Measurements from ENCODE around the gene LILRB1. TPM values are rescaled to one million over a fixed set of nuclear protein-coding genes. Genes with fewer than 3 reads are reported as not detected.

The LILRB1 gene
- total and polyA plus RNA-seq, 9 of the 15 experiments (the other 6 are each of a cell fraction or from before 2014, with no cell fraction given), result not detected

DNA sequence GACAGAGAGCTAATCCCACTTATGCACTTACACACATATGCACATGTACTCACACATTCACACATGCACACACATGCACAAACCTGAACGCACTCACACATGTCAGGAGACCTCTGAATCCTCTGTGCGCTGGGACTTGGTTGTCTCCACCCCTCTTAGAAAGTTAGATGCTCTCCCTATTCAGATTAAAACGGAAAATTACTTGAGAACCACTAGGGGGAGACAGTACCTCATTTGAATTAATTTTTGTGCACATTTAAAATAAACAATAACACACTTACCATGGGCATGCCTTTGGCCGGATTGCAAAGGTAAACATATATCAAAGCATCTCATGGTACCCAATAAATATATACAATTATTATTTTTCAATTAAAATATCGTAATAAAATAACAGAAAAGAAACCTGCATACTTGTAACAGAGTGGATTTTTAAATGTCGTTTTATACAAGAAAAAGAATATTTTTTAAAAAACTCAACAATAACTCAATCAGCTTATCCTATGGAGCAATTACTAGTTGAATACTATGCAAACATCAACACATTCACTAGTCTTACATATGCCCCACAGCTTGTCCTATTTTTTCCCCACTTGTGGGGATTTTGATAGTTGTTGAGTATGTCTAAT, 23.0 kb downstream of the LILRB1 start:
- intact Hi-C loops (cut with micrococcal nuclease) (no loop called here), in situ Hi-C loops (cut with MboI) (loop anchor here (25.0 kb wide), 1 partner anchor 784 kb away; the partner anchor contains the start of gene SHISA7)
- H3K79me2 ChIP-seq (ENCODE audit: control insufficient read depth, insufficient read depth, low read length), result no peaks in the 10 kb centered on the region
- FAIRE-seq (peak; percentile 85), DNase-seq (ENCODE audit: extremely low read depth in 1 of 4, low spot score in 3 of 4) (peak; percentile 53 to 58 (median 55)), ATAC-seq (peak; percentile 79)
- H3K4me2 ChIP-seq (ENCODE audit: insufficient read depth, low read length), result no peak overlapping the region
- H3K9me1 ChIP-seq (ENCODE audit: control insufficient read depth, insufficient read depth, low read length), result no peaks in the 10 kb centered on the region
- ChIA-PET CTCF (ENCODE audit: low intra/inter-chr PET ratio) (interaction anchor here (0.6 to 1.3 kb wide), 3 partner anchors 21 to 23 kb away, joined by 3 to 5 read pairs (median 4); no protein-coding TSS in a partner anchor), POLR2A (interaction anchor here (0.5 to 0.6 kb wide), 2 partner anchors 264 to 406 kb away, joined by 3 read pairs; no protein-coding TSS in a partner anchor)
- H3K4me1 ChIP-seq (replicated peaks in 1 of 2; ENCODE audit: control insufficient read depth in 2 of 2, insufficient read depth in 2 of 2, low read length in 2 of 2), result peaks cover 0 to 11% of the 10 kb centered on the region in 2 experiments; a peak in 3 of 5 replicates
- no peak overlapping the region for H3K9ac ChIP-seq (ENCODE audit: insufficient read depth in 1 of 2, low read depth in 2 of 2, low read length in 2 of 2)
- no peak overlapping the region for H3K4me3 ChIP-seq
- 2% methylated on average over 6 of the region's 6 CpGs for WGBS (ENCODE audit: insufficient coverage, low coverage, missing lambda C conversion rate)
- no peak overlapping the region for H2AFZ ChIP-seq (ENCODE audit: low read depth, low read length)
- H3K27me3 ChIP-seq (ENCODE audit: control insufficient read depth in 2 of 2, insufficient read depth in 2 of 2, low read length in 2 of 2), result peaks cover 4 to 22% of the 10 kb centered on the region in 2 experiments; a peak in 4 of 5 replicates
- no peak overlapping the region for H3K27ac ChIP-seq (ENCODE audit: extremely low read depth, low read depth, low read length)
- no peaks in the 10 kb centered on the region for H3K9me3 ChIP-seq (replicated peaks; ENCODE audit: control insufficient read depth, insufficient read depth, low read depth, low read length)
- no peaks in the 10 kb centered on the region for H3K36me3 ChIP-seq (ENCODE audit: control insufficient read depth, insufficient read depth, low read length)
- BruUV-seq (replicated peaks), result no TSS peak
- no peaks in the 10 kb centered on the region for H4K20me1 ChIP-seq (replicated peaks; ENCODE audit: control insufficient read depth, insufficient read depth, low read length)
- TF ChIP-seq ZNF586 (CRISPR knock-in tag; conservative IDR thresholded peaks at IDR 0.05) (no peak), MBD2 (IDR thresholded peaks at IDR 0.05; ENCODE audit: borderline replicate concordance, low read depth) (no peak), POLR2AphosphoS5 (IDR thresholded peaks at IDR 0.05; ENCODE audit: control insufficient read depth, insufficient read depth, low read depth, low read length) (no peak), DDX20 (tag; IDR thresholded peaks at IDR 0.05; ENCODE audit: low read depth) (no peak), CBX8 (IDR thresholded peaks at IDR 0.05; ENCODE audit: borderline replicate concordance, extremely low read depth, low read depth, low read length, poor library complexity, severe bottlenecking) (no peak)
- TF ChIP-seq, protein P1, sequence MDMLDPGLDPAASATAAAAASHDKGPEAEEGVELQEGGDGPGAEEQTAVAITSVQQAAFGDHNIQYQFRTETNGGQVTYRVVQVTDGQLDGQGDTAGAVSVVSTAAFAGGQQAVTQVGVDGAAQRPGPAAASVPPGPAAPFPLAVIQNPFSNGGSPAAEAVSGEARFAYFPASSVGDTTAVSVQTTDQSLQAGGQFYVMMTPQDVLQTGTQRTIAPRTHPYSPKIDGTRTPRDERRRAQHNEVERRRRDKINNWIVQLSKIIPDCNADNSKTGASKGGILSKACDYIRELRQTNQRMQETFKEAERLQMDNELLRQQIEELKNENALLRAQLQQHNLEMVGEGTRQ (CRISPR knock-in tag; IDR thresholded peaks at IDR 0.05), result no peak
- TF ChIP-seq, protein P2, sequence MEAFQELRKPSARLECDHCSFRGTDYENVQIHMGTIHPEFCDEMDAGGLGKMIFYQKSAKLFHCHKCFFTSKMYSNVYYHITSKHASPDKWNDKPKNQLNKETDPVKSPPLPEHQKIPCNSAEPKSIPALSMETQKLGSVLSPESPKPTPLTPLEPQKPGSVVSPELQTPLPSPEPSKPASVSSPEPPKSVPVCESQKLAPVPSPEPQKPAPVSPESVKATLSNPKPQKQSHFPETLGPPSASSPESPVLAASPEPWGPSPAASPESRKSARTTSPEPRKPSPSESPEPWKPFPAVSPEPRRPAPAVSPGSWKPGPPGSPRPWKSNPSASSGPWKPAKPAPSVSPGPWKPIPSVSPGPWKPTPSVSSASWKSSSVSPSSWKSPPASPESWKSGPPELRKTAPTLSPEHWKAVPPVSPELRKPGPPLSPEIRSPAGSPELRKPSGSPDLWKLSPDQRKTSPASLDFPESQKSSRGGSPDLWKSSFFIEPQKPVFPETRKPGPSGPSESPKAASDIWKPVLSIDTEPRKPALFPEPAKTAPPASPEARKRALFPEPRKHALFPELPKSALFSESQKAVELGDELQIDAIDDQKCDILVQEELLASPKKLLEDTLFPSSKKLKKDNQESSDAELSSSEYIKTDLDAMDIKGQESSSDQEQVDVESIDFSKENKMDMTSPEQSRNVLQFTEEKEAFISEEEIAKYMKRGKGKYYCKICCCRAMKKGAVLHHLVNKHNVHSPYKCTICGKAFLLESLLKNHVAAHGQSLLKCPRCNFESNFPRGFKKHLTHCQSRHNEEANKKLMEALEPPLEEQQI (IDR thresholded peaks at IDR 0.05), result no peak
- TF ChIP-seq, protein P3, sequence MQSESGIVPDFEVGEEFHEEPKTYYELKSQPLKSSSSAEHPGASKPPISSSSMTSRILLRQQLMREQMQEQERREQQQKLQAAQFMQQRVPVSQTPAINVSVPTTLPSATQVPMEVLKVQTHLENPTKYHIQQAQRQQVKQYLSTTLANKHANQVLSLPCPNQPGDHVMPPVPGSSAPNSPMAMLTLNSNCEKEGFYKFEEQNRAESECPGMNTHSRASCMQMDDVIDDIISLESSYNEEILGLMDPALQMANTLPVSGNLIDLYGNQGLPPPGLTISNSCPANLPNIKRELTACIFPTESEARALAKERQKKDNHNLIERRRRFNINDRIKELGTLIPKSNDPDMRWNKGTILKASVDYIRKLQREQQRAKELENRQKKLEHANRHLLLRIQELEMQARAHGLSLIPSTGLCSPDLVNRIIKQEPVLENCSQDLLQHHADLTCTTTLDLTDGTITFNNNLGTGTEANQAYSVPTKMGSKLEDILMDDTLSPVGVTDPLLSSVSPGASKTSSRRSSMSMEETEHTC (IDR thresholded peaks at IDR 0.05), result no peak
- TF ChIP-seq, protein P4, sequence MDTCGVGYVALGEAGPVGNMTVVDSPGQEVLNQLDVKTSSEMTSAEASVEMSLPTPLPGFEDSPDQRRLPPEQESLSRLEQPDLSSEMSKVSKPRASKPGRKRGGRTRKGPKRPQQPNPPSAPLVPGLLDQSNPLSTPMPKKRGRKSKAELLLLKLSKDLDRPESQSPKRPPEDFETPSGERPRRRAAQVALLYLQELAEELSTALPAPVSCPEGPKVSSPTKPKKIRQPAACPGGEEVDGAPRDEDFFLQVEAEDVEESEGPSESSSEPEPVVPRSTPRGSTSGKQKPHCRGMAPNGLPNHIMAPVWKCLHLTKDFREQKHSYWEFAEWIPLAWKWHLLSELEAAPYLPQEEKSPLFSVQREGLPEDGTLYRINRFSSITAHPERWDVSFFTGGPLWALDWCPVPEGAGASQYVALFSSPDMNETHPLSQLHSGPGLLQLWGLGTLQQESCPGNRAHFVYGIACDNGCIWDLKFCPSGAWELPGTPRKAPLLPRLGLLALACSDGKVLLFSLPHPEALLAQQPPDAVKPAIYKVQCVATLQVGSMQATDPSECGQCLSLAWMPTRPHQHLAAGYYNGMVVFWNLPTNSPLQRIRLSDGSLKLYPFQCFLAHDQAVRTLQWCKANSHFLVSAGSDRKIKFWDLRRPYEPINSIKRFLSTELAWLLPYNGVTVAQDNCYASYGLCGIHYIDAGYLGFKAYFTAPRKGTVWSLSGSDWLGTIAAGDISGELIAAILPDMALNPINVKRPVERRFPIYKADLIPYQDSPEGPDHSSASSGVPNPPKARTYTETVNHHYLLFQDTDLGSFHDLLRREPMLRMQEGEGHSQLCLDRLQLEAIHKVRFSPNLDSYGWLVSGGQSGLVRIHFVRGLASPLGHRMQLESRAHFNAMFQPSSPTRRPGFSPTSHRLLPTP (IDR thresholded peaks at IDR 0.05; ENCODE audit: borderline replicate concordance, extremely low read depth, insufficient read length), result no peak
- TF ChIP-seq, protein P5, sequence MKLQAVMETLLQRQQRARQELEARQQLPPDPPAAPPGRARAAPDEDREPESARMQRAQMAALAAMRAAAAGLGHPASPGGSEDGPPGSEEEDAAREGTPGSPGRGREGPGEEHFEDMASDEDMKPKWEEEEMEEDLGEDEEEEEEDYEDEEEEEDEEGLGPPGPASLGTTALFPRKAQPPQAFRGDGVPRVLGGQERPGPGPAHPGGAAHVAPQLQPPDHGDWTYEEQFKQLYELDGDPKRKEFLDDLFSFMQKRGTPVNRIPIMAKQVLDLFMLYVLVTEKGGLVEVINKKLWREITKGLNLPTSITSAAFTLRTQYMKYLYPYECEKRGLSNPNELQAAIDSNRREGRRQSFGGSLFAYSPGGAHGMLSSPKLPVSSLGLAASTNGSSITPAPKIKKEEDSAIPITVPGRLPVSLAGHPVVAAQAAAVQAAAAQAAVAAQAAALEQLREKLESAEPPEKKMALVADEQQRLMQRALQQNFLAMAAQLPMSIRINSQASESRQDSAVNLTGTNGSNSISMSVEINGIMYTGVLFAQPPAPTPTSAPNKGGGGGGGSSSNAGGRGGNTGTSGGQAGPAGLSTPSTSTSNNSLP (IDR thresholded peaks at IDR 0.05; ENCODE audit: borderline replicate concordance, low read depth, low read length), result 0 out of 2 replicates have a peak, but pooled peaks have one; percentile 57
